Right lung (tissue), 5 donors: Measurements from ENCODE around the gene SBF1. TPM values are rescaled to one million over a fixed set of nuclear protein-coding genes. Genes with fewer than 3 reads are reported as not detected.
A peak's percentile ranks its signal among the peaks of the same experiment; 100 is the strongest.
"Not testable (repeated sequence)": the region's sequence is repeated elsewhere in the genome, so short reads cannot be mapped to it uniquely, and the experiment has no call there.

ENCODE experiments used
- DNase-seq, 2 donors: peaks; one replicate each; pipeline ENCODE4 v3.0.0-alpha.2; 2013
- polyA plus RNA-seq, 5 donors: library from polyadenylated mRNA; unstranded; fragments of 120-200 nt; gene quantifications; one replicate each; pipeline versions ENCODE4 v1.2.1 to v1.2.3, GENCODE V29; 2013; ENCODE audit warnings: inconsistent platforms in 1 of 5, low replicate concordance in 1 of 5; ENCODE audit not compliant: insufficient read length in 5 of 5, insufficient read depth in 1 of 5

The SBF1 gene
- polyA plus RNA-seq, 5 donors, result 22.9 to 48.0 (median 37.1) TPM

- DNase-seq, result peak; percentile 61 to 73
Measured at GRCh38 chr22:50445071-50445879, 29.6 kb downstream of the SBF1 start.

GRCh38 chr22:50444663-50445062 lies 30.2 kb downstream of the SBF1 start:
- DNase-seq, result peak; percentile 58 to 61

- DNase-seq, result no peak
Measured at GRCh38 chr22:50443801-50444625, 30.8 kb downstream of the SBF1 start.

- no peak for DNase-seq
Measured at GRCh38 chr22:50443197-50443596, 31.6 kb downstream of the SBF1 start.

- DNase-seq, result no peak
Measured at GRCh38 chr22:50441428-50441993, 33.3 kb downstream of the SBF1 start.

- DNase-seq, result no peak
Measured at GRCh38 chr22:50440544-50441249, 34.1 kb downstream of the SBF1 start.

- no peak for DNase-seq
Measured at GRCh38 chr22:50439871-50440331, 34.9 kb downstream of the SBF1 start.

- no peak for DNase-seq
Measured at GRCh38 chr22:50439314-50439870, 35.4 kb downstream of the SBF1 start.

GRCh38 chr22:50438305-50439275 lies 36.2 kb downstream of the SBF1 start:
- DNase-seq, result no peak

- DNase-seq, result no peak
Measured at GRCh38 chr22:50437511-50438304, 37.1 kb downstream of the SBF1 start.

GRCh38 chr22:50436841-50437341 lies 37.9 kb downstream of the SBF1 start:
- no peak for DNase-seq

GRCh38 chr22:50436015-50436830 lies 38.6 kb downstream of the SBF1 start:
- no peak for DNase-seq

GRCh38 chr22:50435291-50436014 lies 39.4 kb downstream of the SBF1 start:
- no peak for DNase-seq

- DNase-seq, result no peak
Measured at GRCh38 chr22:50434849-50435248, 40.0 kb downstream of the SBF1 start.

- not testable (repeated sequence) for DNase-seq
Measured at GRCh38 chr22:50432877-50433510, 41.8 kb downstream of the SBF1 start.

GRCh38 chr22:50432131-50432876 lies 42.5 kb downstream of the SBF1 start:
- no peak for DNase-seq
